Lower leg skin (tissue), 3 donors: ENCODE results near the gene ADAMTS8.

Experiments
- CTCF ChIP-seq, 3 donors: fragments of 450-650 bp; IDR thresholded peaks; one replicate each; pipeline ENCODE4 v1.5.1; 2016; ENCODE audit warnings: antibody characterized with exemption in 3 of 3, mild to moderate bottlenecking in 3 of 3, moderate library complexity in 2 of 3
- POLR2A ChIP-seq, 2 donors: fragments of 450-650 bp; IDR thresholded peaks; one replicate each; pipeline ENCODE4 v1.6.1; 2016 to 2017; ENCODE audit warnings: antibody characterized with exemption in 2 of 2, mild to moderate bottlenecking in 1 of 2, moderate library complexity in 1 of 2

- no peak for TF ChIP-seq CTCF (IDR thresholded peaks at IDR 0.05)
- TF ChIP-seq POLR2A (IDR thresholded peaks at IDR 0.05): no peak
Measured at GRCh38 chr11:130431331-130431773, 2.9 kb upstream of the ADAMTS8 start.
